Fibroblast of lung (primary cell): Measurements from ENCODE around the gene OAF. TPM values are rescaled to one million over a fixed set of nuclear protein-coding genes. Genes with fewer than 3 reads are reported as not detected.

Experiments
- DNase-seq, 2 donors: peaks; one replicate each; pipeline versions ENCODE4 v3.0.0 to v3.0.0-alpha.2; 2010; ENCODE audit warnings: low read depth in 2 of 2
- H2AFZ ChIP-seq: 2 replicates; pipeline ENCODE4 v1.5.1; 2012; ENCODE audit warnings: low read length, control low read depth, inconsistent platforms
- H3K27ac ChIP-seq: 2 replicates; pipeline ENCODE4 v1.5.1; 2011; ENCODE audit warnings: low read length, control low read depth; ENCODE audit not compliant: insufficient read depth
- H3K27me3 ChIP-seq: 2 replicates; pipeline ENCODE4 v1.5.1; 2011; ENCODE audit warnings: mild to moderate bottlenecking, low read length; ENCODE audit not compliant: control insufficient read depth, insufficient read depth
- H3K36me3 ChIP-seq: 2 replicates; pipeline ENCODE4 v1.5.1; 2011; ENCODE audit warnings: low read length; ENCODE audit not compliant: control insufficient read depth, insufficient read depth
- H3K4me1 ChIP-seq: 2 replicates; pipeline ENCODE4 v1.5.1; 2011; ENCODE audit warnings: low read length; ENCODE audit not compliant: control insufficient read depth, insufficient read depth; ENCODE audit errors: extremely low read depth
- H3K4me2 ChIP-seq: 2 replicates; pipeline ENCODE4 v1.5.1; 2011; ENCODE audit warnings: low read length, control low read depth; ENCODE audit not compliant: insufficient read depth; ENCODE audit errors: extremely low read depth
- H3K4me3 ChIP-seq, 4 experiments: fragments of 200-600 bp in 1 of 4; sonication (generic) in 1 of 4; replicated peaks in 1 of 4; 2 replicates each; pipeline ENCODE4 v1.5.1; 2011 to 2016; ENCODE audit warnings: low read length in 4 of 4, low read depth in 3 of 4, mild to moderate bottlenecking in 3 of 4, control low read depth in 2 of 4, inconsistent platforms in 1 of 4, mixed read lengths in 1 of 4; ENCODE audit not compliant: insufficient read depth in 1 of 4; ENCODE audit errors: control extremely low read depth in 1 of 4
- H3K79me2 ChIP-seq: 2 replicates; pipeline ENCODE4 v1.5.1; 2012; ENCODE audit warnings: mild to moderate bottlenecking, low read length, inconsistent platforms; ENCODE audit not compliant: control insufficient read depth, insufficient read depth
- H3K9ac ChIP-seq: 2 replicates; pipeline ENCODE4 v1.5.1; 2011; ENCODE audit warnings: mild to moderate bottlenecking, low read length, control low read depth; ENCODE audit not compliant: insufficient read depth
- H3K9me3 ChIP-seq: 2 replicates; pipeline ENCODE4 v1.5.1; 2012; ENCODE audit warnings: low read depth, low read length; ENCODE audit not compliant: control insufficient read depth, insufficient read depth
- H4K20me1 ChIP-seq: 2 replicates; pipeline ENCODE4 v1.5.1; 2011; ENCODE audit warnings: low read length; ENCODE audit not compliant: control insufficient read depth, insufficient read depth; ENCODE audit errors: extremely low read depth
- EZH2 ChIP-seq: IDR thresholded peaks from 2 replicates; pipeline ENCODE4 v1.5.1; 2012; ENCODE audit warnings: low read length, control low read depth, mild to moderate bottlenecking; ENCODE audit errors: missing control alignments
- polyA minus RNA-seq: library from RNA; depleted of rRNA, polyadenylated mRNA; stranded (reverse); fragments of >200 nt; gene quantifications from 2 replicates; pipeline ENCODE4 v1.2.3, GENCODE V29; 2011; ENCODE audit warnings: low replicate concordance
- polyA plus RNA-seq, 2 donors: library from polyadenylated mRNA; depleted of rRNA in 1 of 2; stranded (reverse) in 1 of 2; unstranded in 1 of 2; fragments of >200 nt; gene quantifications; 2 replicates each; pipeline ENCODE4 v1.2.1, GENCODE V29; 2011 to 2012; ENCODE audit warnings: missing spikeins in 1 of 2
- total RNA-seq: library from RNA; depleted of rRNA; stranded (reverse); fragments of >200 nt; gene quantifications from 2 replicates; pipeline ENCODE4 v1.2.1, GENCODE V29; 2014
- TF ChIP-seq, protein P1 (sequence below), 2 donors: IDR thresholded peaks in 1 of 2; conservative IDR thresholded peaks in 1 of 2; 1 replicate in 1 of 2; 2 replicates in 1 of 2; pipeline ENCODE4 v1.5.1; 2011 to 2012; ENCODE audit warnings: low read length in 2 of 2, control low read depth in 1 of 2, inconsistent platforms in 1 of 2, low read depth in 1 of 2, mild to moderate bottlenecking in 1 of 2

Gene OAF
- total RNA-seq = 16.7 and 20.0 TPM in 2 replicates
- polyA plus RNA-seq = 22.7 and 27.5 TPM in 2 replicates
- polyA plus RNA-seq (2012) = 30.1 and 37.0 TPM in 2 replicates
- 28.5 and 32.3 TPM in 2 replicates for polyA minus RNA-seq

DNA sequence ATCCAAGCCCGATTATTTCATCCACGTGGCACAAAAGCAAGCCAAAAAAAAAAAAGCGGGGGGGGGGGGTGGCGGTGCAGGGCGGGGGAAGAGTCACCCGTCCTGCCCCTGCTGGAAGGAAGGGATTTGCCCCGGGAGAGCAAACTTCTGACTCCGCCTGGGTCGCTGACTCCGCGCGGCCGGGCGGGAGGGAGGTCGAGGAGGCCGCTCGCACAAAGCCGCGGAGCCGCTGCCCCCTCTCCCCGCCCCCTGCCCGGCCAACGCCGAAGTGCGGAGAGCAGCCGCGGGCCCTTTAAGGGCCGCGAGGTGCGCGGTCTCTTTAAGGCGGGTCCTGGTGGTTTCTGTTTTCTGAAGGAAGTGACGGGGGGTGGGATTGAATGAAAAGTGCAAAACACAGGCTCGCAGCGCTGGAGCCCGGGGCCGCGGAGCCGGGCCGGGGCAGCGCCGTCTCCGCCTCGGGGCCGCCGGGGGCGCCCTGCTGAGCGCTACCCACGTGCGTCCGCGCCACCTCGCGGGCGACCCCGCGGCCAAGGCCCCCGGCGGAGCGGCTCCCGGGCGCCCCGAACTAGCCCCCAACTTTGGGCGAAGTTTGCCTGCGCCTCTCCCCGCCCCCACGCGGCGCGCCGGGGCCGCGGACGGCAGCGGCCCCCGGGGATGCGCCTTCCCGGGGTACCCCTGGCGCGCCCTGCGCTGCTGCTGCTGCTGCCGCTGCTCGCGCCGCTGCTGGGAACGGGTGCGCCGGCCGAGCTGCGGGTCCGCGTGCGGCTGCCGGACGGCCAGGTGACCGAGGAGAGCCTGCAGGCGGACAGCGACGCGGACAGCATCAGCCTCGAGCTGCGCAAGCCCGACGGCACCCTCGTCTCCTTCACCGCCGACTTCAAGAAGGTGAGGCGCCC lies at the start of gene OAF:
TSS of gene OAF (plus strand) at position 407 of the 896 bp plus-strand sequence. CDS start at position 655, 248 bp downstream.
- peak within 1 kb of the TSS; percentile 65 to 85 (median 78) for H3K4me3 ChIP-seq
- no peaks in the 10 kb centered on the region for H3K27me3 ChIP-seq
- peak; percentile 87 to 90 for DNase-seq
- H3K4me1 ChIP-seq = peaks cover 17% of the 10 kb centered on the region
- H3K79me2 ChIP-seq = peaks cover 30% of the 10 kb centered on the region
- H3K4me2 ChIP-seq = peak within 1 kb of the TSS; percentile 98
- peak within 1 kb of the TSS; percentile 83 for H2AFZ ChIP-seq
- no peaks in the 10 kb centered on the region for H3K9me3 ChIP-seq
- H4K20me1 ChIP-seq = no peaks in the 10 kb centered on the region
- H3K36me3 ChIP-seq = peaks cover 3% of the 10 kb centered on the region
- peak within 1 kb of the TSS; percentile 85 for H3K27ac ChIP-seq
- TF ChIP-seq, protein P1, sequence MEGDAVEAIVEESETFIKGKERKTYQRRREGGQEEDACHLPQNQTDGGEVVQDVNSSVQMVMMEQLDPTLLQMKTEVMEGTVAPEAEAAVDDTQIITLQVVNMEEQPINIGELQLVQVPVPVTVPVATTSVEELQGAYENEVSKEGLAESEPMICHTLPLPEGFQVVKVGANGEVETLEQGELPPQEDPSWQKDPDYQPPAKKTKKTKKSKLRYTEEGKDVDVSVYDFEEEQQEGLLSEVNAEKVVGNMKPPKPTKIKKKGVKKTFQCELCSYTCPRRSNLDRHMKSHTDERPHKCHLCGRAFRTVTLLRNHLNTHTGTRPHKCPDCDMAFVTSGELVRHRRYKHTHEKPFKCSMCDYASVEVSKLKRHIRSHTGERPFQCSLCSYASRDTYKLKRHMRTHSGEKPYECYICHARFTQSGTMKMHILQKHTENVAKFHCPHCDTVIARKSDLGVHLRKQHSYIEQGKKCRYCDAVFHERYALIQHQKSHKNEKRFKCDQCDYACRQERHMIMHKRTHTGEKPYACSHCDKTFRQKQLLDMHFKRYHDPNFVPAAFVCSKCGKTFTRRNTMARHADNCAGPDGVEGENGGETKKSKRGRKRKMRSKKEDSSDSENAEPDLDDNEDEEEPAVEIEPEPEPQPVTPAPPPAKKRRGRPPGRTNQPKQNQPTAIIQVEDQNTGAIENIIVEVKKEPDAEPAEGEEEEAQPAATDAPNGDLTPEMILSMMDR (conservative IDR thresholded peaks at IDR 0.05 in 1 of 2, IDR thresholded peaks at IDR 0.05 in 1 of 2; ENCODE audit: low read depth in 1 of 2, low read length in 2 of 2) = no peak
- TF ChIP-seq EZH2 = no peak
- H3K9ac ChIP-seq = peak within 1 kb of the TSS; percentile 65

DNA sequence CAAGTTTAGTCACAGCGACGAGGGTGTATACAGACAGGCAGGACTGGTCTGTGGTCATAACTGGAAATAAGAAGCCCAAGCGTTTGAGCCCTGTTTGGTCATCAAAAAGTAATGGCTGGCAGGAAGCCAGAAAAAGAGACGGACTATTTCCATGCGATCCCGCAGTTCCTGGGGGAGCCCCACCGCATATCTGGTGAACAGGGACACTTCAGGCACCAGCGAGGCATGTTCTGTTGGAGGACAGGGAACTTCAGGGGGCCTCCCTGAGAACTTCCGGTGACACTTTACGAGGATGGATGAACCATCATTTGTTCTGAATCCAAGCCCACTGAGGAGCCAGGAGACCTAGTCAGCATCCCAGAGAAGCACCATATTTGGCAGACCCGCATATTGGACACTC lies 43.2 kb upstream of the OAF start:
- H3K4me2 ChIP-seq = peak overlapping the region; percentile 51
- H2AFZ ChIP-seq = no peak overlapping the region
- no peak overlapping the region for H3K9ac ChIP-seq
- no peaks in the 10 kb centered on the region for H3K79me2 ChIP-seq
- H3K9me3 ChIP-seq = no peaks in the 10 kb centered on the region
- H3K27ac ChIP-seq = no peak overlapping the region
- H3K36me3 ChIP-seq = no peaks in the 10 kb centered on the region
- no peaks in the 10 kb centered on the region for H4K20me1 ChIP-seq
- no peak for TF ChIP-seq EZH2
- TF ChIP-seq, protein P1 (conservative IDR thresholded peaks at IDR 0.05 in 1 of 2, IDR thresholded peaks at IDR 0.05 in 1 of 2; ENCODE audit: low read depth in 1 of 2, low read length in 2 of 2) = no peak
- peaks cover 2% of the 10 kb centered on the region for H3K4me1 ChIP-seq
- peaks cover 37% of the 10 kb centered on the region for H3K27me3 ChIP-seq
- DNase-seq = no peak
- H3K4me3 ChIP-seq = no peak overlapping the region

DNA sequence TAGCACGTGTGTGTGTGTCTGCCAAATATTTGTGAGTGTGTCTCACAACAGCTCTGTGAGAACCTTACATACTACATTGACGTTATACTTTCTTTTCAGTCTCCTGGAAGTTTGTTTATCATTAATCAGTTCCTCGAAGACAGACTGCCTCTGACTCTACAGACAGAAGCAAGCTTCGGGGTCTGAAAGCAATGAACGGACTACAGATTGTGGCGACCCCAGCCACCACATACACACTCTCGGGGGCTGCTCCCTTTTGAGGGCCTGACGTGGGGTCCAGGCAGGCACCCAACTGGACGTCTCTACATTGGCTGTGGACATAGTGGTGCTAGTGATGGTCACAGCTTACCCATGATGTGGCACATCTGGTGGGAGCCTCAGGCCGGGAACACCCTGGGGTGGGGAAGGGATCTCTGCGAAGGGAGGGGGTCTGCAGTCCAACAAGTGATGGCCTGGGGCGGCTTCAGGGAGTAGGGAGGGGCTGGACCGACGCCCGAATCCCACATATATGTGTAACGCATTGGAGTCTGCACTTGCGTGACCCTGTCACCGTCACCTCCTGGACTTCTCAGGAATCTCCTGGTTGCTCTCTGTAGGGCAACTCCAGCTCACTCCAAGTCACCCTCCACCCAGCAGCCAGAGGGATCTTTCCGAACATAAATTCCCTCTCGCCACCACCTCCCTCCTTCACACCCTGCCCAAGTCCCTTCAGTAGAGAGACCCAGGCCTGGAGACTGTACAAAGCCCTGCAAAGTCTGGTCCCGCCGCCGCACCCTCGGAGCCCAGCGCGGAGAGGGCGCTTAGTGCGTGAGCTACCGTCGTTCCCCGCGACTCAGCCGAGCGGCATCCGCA lies 42.5 kb upstream of the OAF start:
- Histone ChIP-seq H3K4me1 (peaks cover 2% of the 10 kb centered on the region), H2AFZ (peak overlapping the region; percentile 30), H3K9me3 (no peaks in the 10 kb centered on the region), H3K27me3 (peaks cover 38% of the 10 kb centered on the region), H3K79me2 (no peaks in the 10 kb centered on the region), H4K20me1 (no peaks in the 10 kb centered on the region), H3K9ac (peak overlapping the region; percentile 9), H3K27ac (no peak overlapping the region), H3K4me3 (peak overlapping the region; percentile 52 to 53 (median 52)), H3K36me3 (no peaks in the 10 kb centered on the region), H3K4me2 (peak overlapping the region; percentile 87)
- peak in 1 of 2 donors; percentile 32 for DNase-seq
- TF ChIP-seq EZH2 = no peak
- TF ChIP-seq, protein P1 (conservative IDR thresholded peaks at IDR 0.05 in 1 of 2, IDR thresholded peaks at IDR 0.05 in 1 of 2; ENCODE audit: low read depth in 1 of 2, low read length in 2 of 2) = no peak
